ENCODE data around the gene TSEN2.

TSEN2 gene

DNA sequence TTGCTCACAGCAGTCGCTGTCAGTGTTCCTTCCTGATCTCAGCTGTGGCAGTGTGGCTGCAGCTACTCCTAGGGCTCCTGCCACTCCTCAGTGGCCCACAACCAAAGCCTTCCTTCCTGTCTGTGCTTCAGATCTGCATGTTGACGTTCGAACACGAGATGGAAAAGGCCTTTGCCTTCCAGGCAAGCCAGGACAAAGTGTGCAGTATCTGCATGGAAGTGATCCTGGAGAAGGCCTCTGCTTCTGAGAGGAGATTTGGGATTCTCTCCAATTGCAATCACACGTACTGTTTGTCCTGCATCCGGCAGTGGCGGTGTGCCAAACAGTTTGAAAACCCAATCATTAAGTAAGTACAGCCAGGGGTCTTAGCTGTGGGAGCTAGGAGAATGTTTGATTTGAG is 90.4 kb downstream of the TSEN2 start:
- TF ChIP-seq, protein P1, sequence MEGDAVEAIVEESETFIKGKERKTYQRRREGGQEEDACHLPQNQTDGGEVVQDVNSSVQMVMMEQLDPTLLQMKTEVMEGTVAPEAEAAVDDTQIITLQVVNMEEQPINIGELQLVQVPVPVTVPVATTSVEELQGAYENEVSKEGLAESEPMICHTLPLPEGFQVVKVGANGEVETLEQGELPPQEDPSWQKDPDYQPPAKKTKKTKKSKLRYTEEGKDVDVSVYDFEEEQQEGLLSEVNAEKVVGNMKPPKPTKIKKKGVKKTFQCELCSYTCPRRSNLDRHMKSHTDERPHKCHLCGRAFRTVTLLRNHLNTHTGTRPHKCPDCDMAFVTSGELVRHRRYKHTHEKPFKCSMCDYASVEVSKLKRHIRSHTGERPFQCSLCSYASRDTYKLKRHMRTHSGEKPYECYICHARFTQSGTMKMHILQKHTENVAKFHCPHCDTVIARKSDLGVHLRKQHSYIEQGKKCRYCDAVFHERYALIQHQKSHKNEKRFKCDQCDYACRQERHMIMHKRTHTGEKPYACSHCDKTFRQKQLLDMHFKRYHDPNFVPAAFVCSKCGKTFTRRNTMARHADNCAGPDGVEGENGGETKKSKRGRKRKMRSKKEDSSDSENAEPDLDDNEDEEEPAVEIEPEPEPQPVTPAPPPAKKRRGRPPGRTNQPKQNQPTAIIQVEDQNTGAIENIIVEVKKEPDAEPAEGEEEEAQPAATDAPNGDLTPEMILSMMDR (IDR thresholded peaks at IDR 0.05; ENCODE audit: extremely low read depth, insufficient read depth, missing control alignments): no peak
- no peak for DNase-seq (ENCODE audit: low spot score)
- in situ Hi-C loops (cut with MboI; ENCODE audit: low pct_unique_long_range_greater_than_20kb, low sequenced_read_pairs, unreplicated experiment): no loop called here

DNA sequence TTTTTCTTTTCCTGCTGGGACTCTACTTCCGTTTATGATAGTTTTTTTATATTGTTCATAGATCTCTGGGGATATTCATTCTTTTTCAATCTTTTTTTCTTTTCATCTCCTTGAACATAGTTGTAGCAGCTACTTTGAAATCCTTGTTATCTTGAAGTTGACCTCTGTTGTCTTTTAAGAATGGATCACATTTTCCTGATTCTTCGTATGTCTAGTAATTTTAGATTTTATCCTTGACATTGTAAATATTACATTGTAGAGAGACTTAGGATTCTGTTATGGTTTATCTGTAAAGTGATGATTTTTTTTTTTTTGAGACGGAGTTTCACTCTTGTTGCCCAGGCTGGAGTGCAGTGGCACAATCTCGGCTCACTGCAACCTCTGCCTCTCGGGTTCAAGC is 93.1 kb downstream of the TSEN2 start:
- in situ Hi-C loops (cut with MboI; ENCODE audit: low pct_unique_long_range_greater_than_20kb, low sequenced_read_pairs, unreplicated experiment): no loop called here
- no peak for DNase-seq (ENCODE audit: low spot score)
- TF ChIP-seq, protein P1 (IDR thresholded peaks at IDR 0.05; ENCODE audit: extremely low read depth, insufficient read depth, missing control alignments): no peak

DNA sequence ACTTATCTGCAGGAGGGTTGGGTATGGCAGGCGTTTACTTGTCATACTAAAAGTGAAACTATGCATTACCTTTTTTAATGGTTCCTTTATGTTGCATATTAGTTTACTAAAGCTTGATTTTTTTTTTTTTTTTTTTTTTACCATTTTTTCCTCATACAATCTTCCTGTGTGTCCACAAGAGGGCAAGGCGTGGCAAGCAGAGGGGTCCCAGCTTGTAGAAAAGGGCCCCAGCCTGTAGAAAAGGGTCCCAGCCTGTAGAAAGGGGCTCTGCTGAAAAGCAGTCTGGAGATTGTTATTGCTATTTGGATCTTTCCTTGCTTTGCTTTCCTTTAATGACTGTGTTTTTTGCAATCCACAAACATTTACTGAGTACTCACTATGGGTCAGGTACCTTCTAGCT is 94.5 kb downstream of the TSEN2 start:
- no peak for DNase-seq (ENCODE audit: low spot score)
- in situ Hi-C loops (cut with MboI; ENCODE audit: low pct_unique_long_range_greater_than_20kb, low sequenced_read_pairs, unreplicated experiment): no loop called here
- TF ChIP-seq, protein P1 (IDR thresholded peaks at IDR 0.05; ENCODE audit: extremely low read depth, insufficient read depth, missing control alignments): no peak

DNA sequence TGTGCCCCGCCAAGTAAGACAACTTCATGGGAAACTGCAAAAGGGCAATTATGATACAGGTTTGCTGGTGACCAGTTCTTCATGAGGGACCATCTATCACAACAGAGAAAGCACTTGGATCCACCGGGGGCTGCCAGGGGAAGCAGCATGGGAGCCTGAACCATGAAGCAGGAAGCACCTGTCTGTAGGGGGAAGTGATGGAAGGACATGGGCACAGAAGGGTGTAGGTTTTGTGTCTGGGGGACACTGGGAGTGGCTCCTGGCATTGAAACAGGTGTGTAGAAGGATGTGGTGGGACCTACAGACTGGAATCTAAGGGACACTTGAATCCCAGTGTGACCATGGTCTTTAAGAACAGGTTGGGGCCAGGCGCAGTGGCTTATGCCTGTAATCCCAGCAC is 95.2 kb downstream of the TSEN2 start:
- no peak for DNase-seq (ENCODE audit: low spot score)
- in situ Hi-C loops (cut with MboI; ENCODE audit: low pct_unique_long_range_greater_than_20kb, low sequenced_read_pairs, unreplicated experiment): no loop called here
- TF ChIP-seq, protein P1 (IDR thresholded peaks at IDR 0.05; ENCODE audit: extremely low read depth, insufficient read depth, missing control alignments): no peak

DNA sequence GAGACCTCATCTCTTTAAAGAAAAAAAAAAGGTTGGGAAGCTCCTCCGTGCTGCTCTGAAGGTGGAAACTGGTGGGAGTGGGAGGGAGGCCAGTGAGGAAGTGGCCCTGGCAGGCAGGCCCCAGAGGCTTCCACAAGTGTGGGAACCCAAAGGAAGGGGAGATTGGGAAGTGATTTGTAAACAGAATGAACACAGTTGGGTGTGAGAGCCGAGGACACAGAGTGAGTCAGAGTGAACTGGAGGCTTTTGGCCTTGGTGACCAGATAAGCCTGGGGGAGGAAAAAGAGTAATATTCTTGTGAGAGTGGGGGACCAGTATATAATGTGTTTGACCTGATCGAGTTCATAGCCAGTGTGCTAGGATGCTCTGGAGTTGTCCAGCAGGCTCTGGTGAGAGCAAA is 95.6 kb downstream of the TSEN2 start:
- DNase-seq (ENCODE audit: low spot score): no peak
- in situ Hi-C loops (cut with MboI; ENCODE audit: low pct_unique_long_range_greater_than_20kb, low sequenced_read_pairs, unreplicated experiment): no loop called here
- TF ChIP-seq, protein P1 (IDR thresholded peaks at IDR 0.05; ENCODE audit: extremely low read depth, insufficient read depth, missing control alignments): no peak

DNA sequence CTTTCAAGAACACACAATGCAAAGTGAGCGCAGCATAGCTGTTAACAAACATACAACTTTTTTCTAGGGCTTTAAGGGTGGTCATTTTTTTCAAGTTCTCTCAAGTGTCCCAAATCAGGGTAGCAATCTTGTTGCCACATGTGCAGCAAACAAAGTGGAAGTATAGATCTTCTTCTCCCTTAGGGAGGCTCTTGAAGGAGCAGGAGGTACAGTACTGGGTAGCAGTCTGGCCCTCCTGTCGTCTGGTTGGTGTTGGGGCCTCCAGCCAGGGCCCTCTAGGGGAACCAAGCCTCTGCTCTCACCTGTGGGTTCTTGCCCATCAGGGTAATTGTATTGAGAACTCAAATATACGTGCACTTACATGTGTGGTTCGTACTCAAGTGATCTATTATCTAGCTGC is 98.5 kb downstream of the TSEN2 start:
- no peak for DNase-seq (ENCODE audit: low spot score)
- TF ChIP-seq, protein P1 (IDR thresholded peaks at IDR 0.05; ENCODE audit: extremely low read depth, insufficient read depth, missing control alignments): no peak
- in situ Hi-C loops (cut with MboI; ENCODE audit: low pct_unique_long_range_greater_than_20kb, low sequenced_read_pairs, unreplicated experiment): no loop called here
